NCI-H2196 treated with DMSO at 0.1 percent for 48 hours (cell line): Measurements from ENCODE around the gene SLC12A4.
"Not testable (repeated sequence)": the region's sequence is repeated elsewhere in the genome, so short reads cannot be mapped to it uniquely, and the experiment has no call there.

ENCODE experiments used
- DNase-seq: peaks from one replicate; lab custom pipeline; 2025; ENCODE audit not compliant: unreplicated experiment; lab: John Stamatoyannopoulos, UW

The SLC12A4 gene

GRCh38 chr16:67942510-67943255, 25.8 kb downstream of the SLC12A4 start:
- no peak for DNase-seq

GRCh38 chr16:67942200-67942509, 26.3 kb downstream of the SLC12A4 start:
- no peak for DNase-seq

- no peak for DNase-seq
Observed at GRCh38 chr16:67941469-67942199, 26.8 kb downstream of the SLC12A4 start.

GRCh38 chr16:67940446-67941089, 27.9 kb downstream of the SLC12A4 start:
- DNase-seq, result no peak

GRCh38 chr16:67939507-67940445, 28.7 kb downstream of the SLC12A4 start:
- no peak for DNase-seq

- not testable (repeated sequence) for DNase-seq
Observed at GRCh38 chr16:67937713-67938112, 30.7 kb downstream of the SLC12A4 start.

GRCh38 chr16:67936880-67937605, 31.4 kb downstream of the SLC12A4 start:
- no peak for DNase-seq

GRCh38 chr16:67936124-67936879, 32.1 kb downstream of the SLC12A4 start, which contains the start of gene PSMB10:
TSS of gene PSMB10 (minus strand) at chr16:67936850. CDS start at chr16:67936749, 101 bp downstream.
- no peak for DNase-seq

GRCh38 chr16:67935402-67936123, 32.9 kb downstream of the SLC12A4 start:
- DNase-seq, result peak; percentile 82

- no peak for DNase-seq
Observed at GRCh38 chr16:67935101-67935401, 33.4 kb downstream of the SLC12A4 start.

GRCh38 chr16:67934306-67935100, 33.9 kb downstream of the SLC12A4 start:
- no peak for DNase-seq

GRCh38 chr16:67933805-67934204, 34.6 kb downstream of the SLC12A4 start:
- no peak for DNase-seq

- DNase-seq, result no peak
Observed at GRCh38 chr16:67932462-67932840, 36.0 kb downstream of the SLC12A4 start.

- no peak for DNase-seq
Observed at GRCh38 chr16:67931712-67932461, 36.5 kb downstream of the SLC12A4 start, which contains the start of gene CTRL. TSS of gene CTRL (minus strand) at chr16:67931862. CDS start at chr16:67931852, 10 bp downstream.

GRCh38 chr16:67930678-67931211, 37.7 kb downstream of the SLC12A4 start:
- DNase-seq, result no peak

- no peak for DNase-seq
Observed at GRCh38 chr16:67930191-67930590, 38.2 kb downstream of the SLC12A4 start.
